Body of pancreas (tissue), 4 donors: ENCODE measurements around the gene RPTOR. TPM values are rescaled to one million over a fixed set of nuclear protein-coding genes. Genes with fewer than 3 reads are reported as not detected.

Source experiments
- ATAC-seq: fragments of 150-250 bp; one replicate; pipeline ENCODE4 v1.9.1; 2016
- DNase-seq, 4 donors: peaks; one replicate each; pipeline ENCODE4 v3.0.0-alpha.2; 2019
- H3K27ac ChIP-seq, 4 donors: fragments of 200-600 bp; sonication (generic); 1 replicate in 3 of 4; 2 replicates in 1 of 4; pipeline versions ENCODE4 v1.5.1 to v1.6.1; 2016 to 2019; ENCODE audit warnings: mild to moderate bottlenecking in 1 of 4, mixed read lengths in 1 of 4, moderate library complexity in 1 of 4
- H3K27me3 ChIP-seq, 2 donors: fragments of 200-600 bp; sonication (generic); one replicate each; pipeline ENCODE4 v1.6.0; 2016; ENCODE audit warnings: mild to moderate bottlenecking in 1 of 2
- H3K36me3 ChIP-seq, 2 donors: fragments of 200-600 bp; sonication (generic); replicated peaks in 1 of 2; 2 replicates each; pipeline ENCODE4 v1.5.1; 2016; ENCODE audit warnings: low read depth in 2 of 2; ENCODE audit not compliant: insufficient read depth in 1 of 2
- H3K4me1 ChIP-seq: fragments of 200-600 bp; sonication (generic); one replicate; pipeline ENCODE4 v1.6.0; 2016
- H3K4me3 ChIP-seq, 2 donors: fragments of 200-600 bp; sonication (generic); 1 replicate in 1 of 2; 2 replicates in 1 of 2; pipeline ENCODE4 v1.5.1; 2016 to 2019
- H3K9me3 ChIP-seq, 3 donors: fragments of 200-600 bp; sonication (generic); 1 replicate in 2 of 3; 2 replicates in 1 of 3; pipeline ENCODE4 v1.5.1; 2016
- POLR2A ChIP-seq, 3 donors: fragments of 450-650 bp; IDR thresholded peaks; one replicate each; pipeline ENCODE4 v1.6.1; 2016; ENCODE audit warnings: antibody characterized with exemption in 3 of 3, mild to moderate bottlenecking in 2 of 3
- WGBS, 2 donors: methylation state at CpG; one replicate each; pipeline ENCODE4 v1.1.5; 2017; 5-methylcytosine and 5-hydroxymethylcytosine counted together
- intact Hi-C: fragments of 100-400 bp; cut with DNase I; formaldehyde crosslinking; loops from one replicate; pipeline ENCODE4 v1.15.1; 2023
- total RNA-seq, 2 donors: library from RNA; depleted of rRNA; stranded (reverse); fragments of >200 nt; gene quantifications; one replicate each; pipeline ENCODE4 v1.1.0, GENCODE V29; 2016
- TF ChIP-seq, protein P1 (sequence below), 7 experiments: fragments of 450-650 bp in 4 of 7; fragments of 200-600 bp in 3 of 7; sonication (generic) in 3 of 7; IDR thresholded peaks; one replicate each; pipeline ENCODE4 v1.5.1; 2016 to 2019; ENCODE audit warnings: antibody characterized with exemption in 7 of 7

Gene RPTOR
- total RNA-seq, 2 donors from 2014 or later: 22.3 to 34.3 TPM

DNA sequence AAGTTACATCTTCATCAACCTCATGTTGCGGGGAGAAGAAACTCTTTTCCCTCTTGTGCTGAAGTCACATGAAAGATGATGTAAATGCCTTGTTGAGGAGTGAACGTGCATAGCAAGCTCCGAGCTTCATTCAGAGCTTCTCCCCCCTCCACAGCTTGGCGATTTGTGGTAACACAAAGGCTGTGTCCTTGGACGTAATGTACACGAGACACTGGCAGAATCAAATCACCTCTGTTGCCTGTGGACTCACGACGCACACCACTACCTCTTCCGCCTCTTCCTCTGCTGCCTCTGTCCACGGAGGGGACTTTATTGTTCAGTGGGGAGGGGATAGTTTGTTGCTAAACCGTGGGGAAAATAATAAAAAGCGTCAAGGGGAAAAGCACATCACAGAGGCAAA lies 392.1 kb downstream of the RPTOR start:
- intact Hi-C loops: no loop called here
- Histone ChIP-seq H3K9me3 (no peaks in the 10 kb centered on the region), H3K27ac (no peak overlapping the region), H3K4me3 (no peak overlapping the region), H3K27me3 (no peaks in the 10 kb centered on the region), H3K4me1 (no peaks in the 10 kb centered on the region), H3K36me3 (no peaks in the 10 kb centered on the region)
- no peak for ATAC-seq
- peak in 1 of 4 donors; percentile 0 for DNase-seq
- 77% methylated on average over 12 of the region's 12 CpGs for WGBS, 2 donors
- no peak for TF ChIP-seq POLR2A (IDR thresholded peaks at IDR 0.05)
- TF ChIP-seq, protein P1, sequence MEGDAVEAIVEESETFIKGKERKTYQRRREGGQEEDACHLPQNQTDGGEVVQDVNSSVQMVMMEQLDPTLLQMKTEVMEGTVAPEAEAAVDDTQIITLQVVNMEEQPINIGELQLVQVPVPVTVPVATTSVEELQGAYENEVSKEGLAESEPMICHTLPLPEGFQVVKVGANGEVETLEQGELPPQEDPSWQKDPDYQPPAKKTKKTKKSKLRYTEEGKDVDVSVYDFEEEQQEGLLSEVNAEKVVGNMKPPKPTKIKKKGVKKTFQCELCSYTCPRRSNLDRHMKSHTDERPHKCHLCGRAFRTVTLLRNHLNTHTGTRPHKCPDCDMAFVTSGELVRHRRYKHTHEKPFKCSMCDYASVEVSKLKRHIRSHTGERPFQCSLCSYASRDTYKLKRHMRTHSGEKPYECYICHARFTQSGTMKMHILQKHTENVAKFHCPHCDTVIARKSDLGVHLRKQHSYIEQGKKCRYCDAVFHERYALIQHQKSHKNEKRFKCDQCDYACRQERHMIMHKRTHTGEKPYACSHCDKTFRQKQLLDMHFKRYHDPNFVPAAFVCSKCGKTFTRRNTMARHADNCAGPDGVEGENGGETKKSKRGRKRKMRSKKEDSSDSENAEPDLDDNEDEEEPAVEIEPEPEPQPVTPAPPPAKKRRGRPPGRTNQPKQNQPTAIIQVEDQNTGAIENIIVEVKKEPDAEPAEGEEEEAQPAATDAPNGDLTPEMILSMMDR (IDR thresholded peaks at IDR 0.05): no peak

DNA sequence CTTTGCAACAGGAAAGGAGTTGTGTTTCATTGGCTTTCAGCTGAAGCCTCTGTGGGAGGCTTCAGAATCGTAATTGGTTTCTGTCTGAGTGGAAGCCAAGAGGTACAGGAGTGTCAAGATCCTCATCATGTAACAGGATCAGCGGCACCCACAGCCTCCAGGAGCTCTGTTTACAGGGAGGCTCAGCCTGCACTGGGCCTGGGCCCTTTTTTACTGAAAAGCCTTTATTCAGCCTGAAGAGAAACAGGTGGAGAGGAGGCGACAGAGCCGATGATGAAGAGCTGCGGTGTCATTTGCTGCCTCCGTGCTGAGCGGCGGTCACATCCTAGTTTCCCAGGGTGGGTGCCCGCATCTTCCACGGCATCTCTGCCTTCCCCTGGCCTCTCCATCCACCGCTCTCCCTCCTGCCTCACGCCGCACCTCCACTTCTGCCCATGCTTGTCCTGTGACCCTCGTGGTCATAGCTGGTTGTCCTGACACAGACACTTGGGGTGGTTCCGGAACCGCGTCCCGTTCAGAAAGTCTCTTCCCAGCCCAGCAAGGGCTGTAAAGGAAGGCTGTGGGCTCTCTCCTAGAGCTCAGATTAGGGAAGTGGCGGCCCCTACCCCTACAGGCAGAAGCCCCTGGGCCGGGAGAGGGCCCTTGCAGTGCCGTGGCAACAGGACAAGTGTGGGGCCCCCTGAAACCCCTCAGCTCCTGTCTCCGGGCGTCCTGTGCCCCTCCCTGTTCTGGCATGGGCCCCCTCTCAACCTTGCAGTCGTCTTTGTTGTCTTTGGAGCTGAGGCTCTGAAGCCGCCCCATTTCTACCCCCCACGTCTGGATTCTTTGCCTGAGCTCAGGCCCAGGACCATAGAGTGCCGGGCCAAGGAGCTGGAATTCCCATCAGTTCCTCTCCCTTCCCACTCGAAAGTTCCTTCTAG lies 393.1 kb downstream of the RPTOR start:
- Histone ChIP-seq H3K36me3 (no peaks in the 10 kb centered on the region), H3K27me3 (no peaks in the 10 kb centered on the region), H3K4me1 (no peaks in the 10 kb centered on the region), H3K4me3 (no peak overlapping the region), H3K9me3 (no peaks in the 10 kb centered on the region), H3K27ac (no peak overlapping the region)
- intact Hi-C loops: no loop called here
- WGBS, 2 donors: 85 to 91% methylated on average over 22 to 27 of the region's 28 CpGs
- DNase-seq (peak in 1 of 4 donors; percentile 1), ATAC-seq (no peak)
- TF ChIP-seq, protein P1 (IDR thresholded peaks at IDR 0.05): no peak
- TF ChIP-seq POLR2A (IDR thresholded peaks at IDR 0.05): no peak

DNA sequence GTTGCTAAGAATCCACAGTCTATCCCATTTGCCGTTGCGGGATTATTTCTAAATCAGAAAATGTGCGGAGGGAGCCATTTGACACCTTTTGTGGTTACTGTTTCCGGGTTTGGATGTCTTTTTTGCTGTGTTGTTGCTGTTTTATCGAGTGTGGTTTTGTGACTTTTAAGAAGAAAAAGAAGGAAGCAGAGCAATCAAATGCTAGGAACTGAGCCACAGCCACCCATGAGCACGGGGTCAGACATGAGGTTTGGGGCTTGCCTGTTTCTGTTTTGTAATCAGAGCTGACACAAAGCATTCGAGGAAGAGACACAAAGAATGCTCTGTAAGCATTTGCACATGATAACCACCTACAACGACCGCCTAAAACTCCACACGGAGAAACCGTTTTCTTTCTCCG lies 393.9 kb downstream of the RPTOR start:
- no peak overlapping the region for H3K4me3 ChIP-seq
- WGBS, 2 donors: 67 to 84% methylated on average over 12 of the region's 12 CpGs
- H3K27me3 ChIP-seq: no peaks in the 10 kb centered on the region
- no peak overlapping the region for H3K27ac ChIP-seq
- no peaks in the 10 kb centered on the region for H3K36me3 ChIP-seq
- H3K9me3 ChIP-seq: no peaks in the 10 kb centered on the region
- intact Hi-C loops: no loop called here
- peak in 2 of 4 donors; percentile 4 to 20 for DNase-seq
- no peak for TF ChIP-seq POLR2A (IDR thresholded peaks at IDR 0.05)
- TF ChIP-seq, protein P1 (IDR thresholded peaks at IDR 0.05): no peak
- no peak for ATAC-seq
- no peaks in the 10 kb centered on the region for H3K4me1 ChIP-seq

DNA sequence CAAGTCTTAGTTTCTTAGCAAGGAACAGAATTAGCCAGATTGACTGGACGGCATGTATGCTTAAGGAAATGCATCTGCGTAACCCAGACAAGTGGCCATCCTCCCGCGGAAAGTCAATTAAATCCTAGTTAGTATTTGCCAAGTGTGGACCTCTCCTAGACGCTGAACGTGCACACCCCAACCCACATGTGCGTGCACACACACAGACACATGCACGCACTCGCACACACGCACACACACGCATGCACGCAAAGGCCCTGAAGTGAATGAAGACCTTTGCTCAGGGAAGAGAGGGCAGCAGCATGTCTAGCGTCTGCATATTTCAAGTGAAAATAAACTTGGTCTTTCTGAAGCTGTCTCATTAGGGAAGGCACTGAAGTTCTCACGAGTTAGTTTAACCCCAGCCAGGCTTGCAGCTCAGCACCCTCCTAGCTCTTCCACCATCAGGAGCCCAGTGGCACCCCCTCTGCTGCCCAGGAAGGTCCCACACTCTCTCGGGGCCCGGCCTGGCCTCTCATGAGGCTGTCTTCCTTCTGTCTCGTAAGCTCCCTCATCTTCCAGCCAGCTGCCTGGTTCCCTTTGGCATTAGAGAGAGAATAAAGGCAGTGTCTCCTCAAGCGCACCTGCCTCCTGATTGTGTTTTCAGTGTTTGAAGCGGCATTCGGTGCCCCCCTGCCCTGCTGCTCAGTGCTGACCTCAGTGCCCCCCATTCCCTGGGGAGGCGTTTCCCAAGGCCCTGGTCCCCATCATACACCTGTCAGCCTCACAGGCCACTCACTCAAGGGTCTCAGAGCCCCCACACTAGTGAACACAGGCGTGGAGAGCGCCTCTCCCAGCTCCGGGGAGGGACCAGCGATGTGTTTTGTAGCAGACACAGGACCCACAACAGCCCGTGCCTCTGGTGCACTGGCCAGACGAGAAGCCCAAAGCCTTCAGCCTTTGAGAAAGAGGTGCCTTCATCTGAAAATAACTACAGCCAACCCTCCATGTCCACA lies 394.8 kb downstream of the RPTOR start:
- Histone ChIP-seq H3K27ac (no peak overlapping the region), H3K4me3 (no peak overlapping the region), H3K4me1 (no peaks in the 10 kb centered on the region), H3K36me3 (no peaks in the 10 kb centered on the region), H3K27me3 (no peaks in the 10 kb centered on the region), H3K9me3 (no peaks in the 10 kb centered on the region)
- WGBS, 2 donors: 94 to 96% methylated on average over 22 to 27 of the region's 27 CpGs
- DNase-seq (peak in 1 of 4 donors; percentile 2), ATAC-seq (no peak)
- TF ChIP-seq, protein P1 (IDR thresholded peaks at IDR 0.05): no peak
- TF ChIP-seq POLR2A (IDR thresholded peaks at IDR 0.05): no peak
- intact Hi-C loops: no loop called here
